B cell (primary cell): ENCODE results near the gene FBXO27. TPM values are rescaled to one million over a fixed set of nuclear protein-coding genes. Genes with fewer than 3 reads are reported as not detected.
A peak's percentile ranks its signal among the peaks of the same experiment; 100 is the strongest.

ENCODE experiments used
- ATAC-seq: fragments of 200-7000 bp; cut with Tn5 transposase; one replicate; pipeline ENCODE4 v1.10.0; 2021; ENCODE audit warnings: low read depth, mild to moderate bottlenecking, moderate number of reproducible peaks, moderate library complexity
- CTCF ChIA-PET: fragments of 350-600 bp; sonication (Branson Sonifier 250); formaldehyde crosslinking; loops from one replicate; lab custom pipeline; 2021; ENCODE audit warnings: antibody characterized with exemption, inconsistent platforms; lab: Charles Lee
- POLR2A ChIA-PET: fragments of 350-600 bp; sonication (Branson Sonifier 250); formaldehyde crosslinking; loops from one replicate; lab custom pipeline; 2021; ENCODE audit warnings: antibody characterized with exemption; lab: Charles Lee
- DNase-seq: peaks from one replicate; pipeline ENCODE4 v3.0.0; 2013
- H2AFZ ChIP-seq: 2 replicates; pipeline ENCODE4 v1.6.1; 2012; ENCODE audit warnings: mild to moderate bottlenecking, low read depth, low read length; ENCODE audit not compliant: insufficient read depth, poor library complexity, severe bottlenecking
- H3K27ac ChIP-seq, 2 donors: 1 replicate in 1 of 2; 2 replicates in 1 of 2; pipeline ENCODE4 v1.5.1; 2012 to 2013; ENCODE audit warnings: low read length in 2 of 2, mild to moderate bottlenecking in 2 of 2, moderate library complexity in 1 of 2
- H3K27me3 ChIP-seq, 4 experiments: fragments of 200-600 bp in 1 of 4; sonication (generic) in 1 of 4; replicated peaks in 1 of 4; 1 replicate in 2 of 4; 2 replicates in 2 of 4; pipeline versions ENCODE4 v1.6.1 to v1.7.0; 2013 to 2016; ENCODE audit warnings: low read length in 3 of 4, mild to moderate bottlenecking in 2 of 4, mixed read lengths in 1 of 4, moderate library complexity in 1 of 4; ENCODE audit not compliant: insufficient read depth in 4 of 4, control insufficient read depth in 3 of 4; ENCODE audit errors: control extremely low read depth in 1 of 4
- H3K36me3 ChIP-seq, 2 experiments: replicated peaks in 1 of 2; 1 replicate in 1 of 2; 2 replicates in 1 of 2; pipeline versions ENCODE4 v1.6.1 to v1.7.1; 2013; ENCODE audit warnings: low read length in 1 of 2; ENCODE audit not compliant: insufficient read depth in 2 of 2, control insufficient read depth in 1 of 2; ENCODE audit errors: control extremely low read depth in 1 of 2, extremely low read depth in 1 of 2
- H3K4me1 ChIP-seq, 2 donors: fragments of 200-600 bp in 1 of 2; sonication (generic) in 1 of 2; 1 replicate in 1 of 2; 2 replicates in 1 of 2; pipeline versions ENCODE4 v1.5.1 to v1.6.1; 2013 to 2017; ENCODE audit warnings: low read length in 2 of 2; ENCODE audit not compliant: control insufficient read depth in 2 of 2, insufficient read depth in 2 of 2
- H3K4me2 ChIP-seq: replicated peaks from 2 replicates; pipeline ENCODE3; 2012; ENCODE audit warnings: mild to moderate bottlenecking, low read depth, low read length; ENCODE audit not compliant: poor library complexity, severe bottlenecking
- H3K4me3 ChIP-seq, 5 experiments: fragments of 200-600 bp in 1 of 5; sonication (generic) in 1 of 5; 1 replicate in 3 of 5; 2 replicates in 2 of 5; pipeline versions ENCODE4 v1.5.1 to v1.7.0; 2011 to 2016; ENCODE audit warnings: low read length in 4 of 5, mild to moderate bottlenecking in 4 of 5, low read depth in 2 of 5, control low read depth in 1 of 5, moderate library complexity in 1 of 5; ENCODE audit not compliant: insufficient read depth in 1 of 5; ENCODE audit errors: control extremely low read depth in 1 of 5, extremely low read depth in 1 of 5
- H3K79me2 ChIP-seq: fragments of 200-600 bp; sonication (generic); one replicate; pipeline ENCODE4 v1.6.0; 2016; ENCODE audit warnings: low read length; ENCODE audit not compliant: control insufficient read depth, insufficient read depth
- H3K9ac ChIP-seq: fragments of 200-600 bp; sonication (generic); 2 replicates; pipeline ENCODE4 v1.6.1; 2017; ENCODE audit warnings: mild to moderate bottlenecking, low read length, moderate library complexity
- H3K9me3 ChIP-seq, 3 donors: one replicate each; pipeline versions ENCODE4 v1.6.1 to v1.7.1; 2013; ENCODE audit warnings: low read length in 2 of 3; ENCODE audit not compliant: control insufficient read depth in 2 of 3, insufficient read depth in 1 of 3; ENCODE audit errors: control extremely low read depth in 1 of 3
- H4K20me1 ChIP-seq: 2 replicates; pipeline ENCODE4 v1.6.0; 2012; ENCODE audit warnings: mild to moderate bottlenecking, low read length; ENCODE audit not compliant: insufficient read depth, control insufficient read depth, poor library complexity, severe bottlenecking
- H3K27ac Mint-ChIP-seq: one replicate; pipeline ENCODE4 v1.8.0; 2021; ENCODE audit warnings: mixed read lengths
- H3K27me3 Mint-ChIP-seq: one replicate; pipeline ENCODE4 v1.8.0; 2021; ENCODE audit warnings: mixed read lengths
- H3K4me1 Mint-ChIP-seq: one replicate; pipeline ENCODE4 v1.8.0; 2021; ENCODE audit warnings: mixed read lengths
- H3K4me3 Mint-ChIP-seq: one replicate; pipeline ENCODE4 v1.8.0; 2021; ENCODE audit warnings: mixed read lengths
- H3K9me3 Mint-ChIP-seq: one replicate; pipeline ENCODE4 v1.8.0; 2022; ENCODE audit warnings: mixed read lengths; ENCODE audit not compliant: insufficient read depth
- CTCF ChIP-seq: fragments of 200-600 bp; IDR thresholded peaks from one replicate; pipeline ENCODE4 v1.8.0; 2022; ENCODE audit warnings: antibody characterized with exemption, mild to moderate bottlenecking
- EZH2 ChIP-seq: IDR thresholded peaks from 2 replicates; pipeline ENCODE4 v1.6.1; 2012; ENCODE audit warnings: borderline replicate concordance, low read depth, mild to moderate bottlenecking, moderate library complexity, low read length; ENCODE audit not compliant: insufficient read depth, poor library complexity, severe bottlenecking
- WGBS: methylation state at CpG from one replicate; pipeline ENCODE4 v1.1.5; 2013; ENCODE audit warnings: missing lambda C conversion rate; ENCODE audit not compliant: insufficient coverage; 5-methylcytosine and 5-hydroxymethylcytosine counted together
- intact Hi-C: fragments of 100-400 bp; cut with micrococcal nuclease; formaldehyde crosslinking; loops from one replicate; pipeline ENCODE4 v1.10.0; 2022
- polyA plus RNA-seq: library from polyadenylated mRNA; depleted of rRNA; stranded (reverse); fragments of >200 nt; gene quantifications from 2 replicates; pipeline ENCODE4 v1.2.3, GENCODE V29; 2012
- total RNA-seq, 2 donors: library from RNA; stranded (reverse); fragments of 120-200 nt in 1 of 2; gene quantifications; 1 replicate in 1 of 2; 2 replicates in 1 of 2; pipeline versions ENCODE4 v1.2.3 to v1.2.4, GENCODE V29; 2013 to 2022

The FBXO27 gene
- total and polyA plus RNA-seq, 2 donors (not counting 1 experiment from before 2014, with no cell fraction given), result 0.12 to 0.18 TPM

DNA sequence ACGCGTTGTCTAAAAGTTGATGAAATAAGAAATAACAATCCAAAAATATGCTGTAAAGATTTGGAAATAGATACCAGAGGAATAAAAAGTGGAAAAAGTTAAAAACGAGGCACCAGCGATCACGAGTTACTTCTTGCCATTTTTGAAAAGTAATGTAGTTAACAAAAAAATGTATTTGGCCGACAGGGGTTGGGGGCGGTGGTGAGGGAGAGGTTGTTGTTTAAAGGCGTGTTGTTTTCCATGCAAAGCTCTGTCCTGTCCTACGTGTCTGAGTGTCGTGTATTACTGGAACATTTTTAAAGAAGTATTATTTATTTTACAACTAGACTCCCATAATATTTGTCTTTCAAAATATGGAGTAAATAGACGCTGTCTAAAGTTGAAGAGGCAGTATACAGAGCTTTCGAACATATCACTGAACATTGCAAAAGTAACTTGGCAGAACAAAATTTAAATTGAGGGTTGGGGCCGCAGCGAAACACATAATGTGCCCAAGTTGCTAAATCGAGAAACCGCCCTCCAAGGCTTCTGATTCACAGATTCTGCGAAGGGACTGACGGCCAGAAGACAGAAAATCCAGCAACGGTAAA is 57.6 kb downstream of the FBXO27 start:
- intact Hi-C loops, result no loop called here
- ATAC-seq (no peak), DNase-seq (no peak)
- WGBS, result 83% methylated on average over 12 of the region's 19 CpGs
- Histone ChIP-seq H3K9me3 (peaks cover 0 to 10% (median 0%) of the 10 kb centered on the region in 3 donors), H3K4me3 (no peak overlapping the region), H3K27ac (no peak overlapping the region), H3K4me1 (peaks cover 0 to 3% of the 10 kb centered on the region in 2 donors), H2AFZ (no peak overlapping the region), H3K9ac (no peak overlapping the region), H4K20me1 (no peaks in the 10 kb centered on the region), H3K79me2 (no peaks in the 10 kb centered on the region), H3K27me3 (peaks cover 0 to 19% (median 12%) of the 10 kb centered on the region in 4 experiments), H3K36me3 (no peaks in the 10 kb centered on the region), H3K4me2 (no peak overlapping the region)
- Mint-ChIP-seq H3K9me3 (no peaks in the 10 kb centered on the region), H3K27ac (no peak overlapping the region), H3K27me3 (peaks cover 36% of the 10 kb centered on the region), H3K4me1 (peaks cover 12% of the 10 kb centered on the region), H3K4me3 (peak overlapping the region; percentile 50)
- ChIA-PET POLR2A (no interaction called here), CTCF (interaction anchor here (0.9 kb wide), 1 partner anchor 15 kb away, joined by 5 read pairs; no protein-coding TSS in a partner anchor)
- TF ChIP-seq EZH2, result no peak
- no peak for TF ChIP-seq CTCF

Other genes with a start within 250 kb of the FBXO27 start
- not detected in 2 replicates for gene LGALS7B, start 243.3 kb downstream of the FBXO27 start, total RNA-seq
- gene LGALS7B, start 243.3 kb downstream of the FBXO27 start, polyA plus RNA-seq, result not detected in 2 replicates
- 6.9 and 8.4 TPM in 2 replicates for gene LGALS4, start 219.6 kb downstream of the FBXO27 start, total RNA-seq
- 5.2 and 5.4 TPM in 2 replicates for gene LGALS4, start 219.6 kb downstream of the FBXO27 start, polyA plus RNA-seq
- 133 and 151 TPM in 2 replicates for gene ECH1, start 200.8 kb downstream of the FBXO27 start, total RNA-seq
- 111 and 144 TPM in 2 replicates for gene ECH1, start 200.8 kb downstream of the FBXO27 start, polyA plus RNA-seq
- gene HNRNPL, start 182.6 kb downstream of the FBXO27 start, total RNA-seq, result 397 and 418 TPM in 2 replicates
- 292 and 444 TPM in 2 replicates for gene HNRNPL, start 182.6 kb downstream of the FBXO27 start, polyA plus RNA-seq
- gene RINL, start 154.3 kb downstream of the FBXO27 start, total RNA-seq, result 66.2 and 67.0 TPM in 2 replicates
- gene RINL, start 154.3 kb downstream of the FBXO27 start, polyA plus RNA-seq, result 66.2 and 113 TPM in 2 replicates
- 41.8 and 42.4 TPM in 2 replicates for gene SIRT2, start 132.9 kb downstream of the FBXO27 start, total RNA-seq
- gene SIRT2, start 132.9 kb downstream of the FBXO27 start, polyA plus RNA-seq, result 57.1 and 65.9 TPM in 2 replicates
- gene NFKBIB, start 132.6 kb downstream of the FBXO27 start, total RNA-seq, result 30.3 and 31.5 TPM in 2 replicates
- gene NFKBIB, start 132.6 kb downstream of the FBXO27 start, polyA plus RNA-seq, result 54.4 and 117 TPM in 2 replicates
- gene CCER2, start 120.4 kb downstream of the FBXO27 start, total RNA-seq, result 0.39 and 1.4 TPM in 2 replicates
- gene CCER2, start 120.4 kb downstream of the FBXO27 start, polyA plus RNA-seq, result 2.2 and 3.2 TPM in 2 replicates
- 32.0 and 38.1 TPM in 2 replicates for gene SARS2, start 101.8 kb downstream of the FBXO27 start, total RNA-seq
- 61.3 and 65.9 TPM in 2 replicates for gene SARS2, start 101.8 kb downstream of the FBXO27 start, polyA plus RNA-seq
- gene MRPS12, start 101.6 kb downstream of the FBXO27 start, total RNA-seq, result 27.0 and 29.2 TPM in 2 replicates
- 21.2 and 30.3 TPM in 2 replicates for gene MRPS12, start 101.6 kb downstream of the FBXO27 start, polyA plus RNA-seq
- gene FBXO17, start 56.8 kb downstream of the FBXO27 start, total RNA-seq, result not detected in 2 replicates
- not detected in 2 replicates for gene FBXO17, start 56.8 kb downstream of the FBXO27 start, polyA plus RNA-seq
- gene ACP7, start 51.8 kb upstream of the FBXO27 start, total RNA-seq, result not detected in 2 replicates
- not detected in 2 replicates for gene ACP7, start 51.8 kb upstream of the FBXO27 start, polyA plus RNA-seq
- gene PAK4, start 93.2 kb upstream of the FBXO27 start, total RNA-seq, result 13.6 and 23.3 TPM in 2 replicates
- gene PAK4, start 93.2 kb upstream of the FBXO27 start, polyA plus RNA-seq, result 12.0 and 13.3 TPM in 2 replicates
- gene NCCRP1, start 164.4 kb upstream of the FBXO27 start, total RNA-seq, result not detected in 2 replicates
- 0.04 and 0.10 TPM in 2 replicates for gene NCCRP1, start 164.4 kb upstream of the FBXO27 start, polyA plus RNA-seq
- not detected in 2 replicates for gene SYCN, start 171.7 kb upstream of the FBXO27 start, total RNA-seq
- gene SYCN, start 171.7 kb upstream of the FBXO27 start, polyA plus RNA-seq, result not detected in 2 replicates
- not detected in 2 replicates for gene IFNL3, start 212.5 kb upstream of the FBXO27 start, total RNA-seq
- not detected in 2 replicates for gene IFNL3, start 212.5 kb upstream of the FBXO27 start, polyA plus RNA-seq
- gene IFNL4, start 216.3 kb upstream of the FBXO27 start, total RNA-seq, result not detected in 2 replicates
- not detected in 2 replicates for gene IFNL4, start 216.3 kb upstream of the FBXO27 start, polyA plus RNA-seq
- not detected in 2 replicates for gene IFNL2, start 235.8 kb upstream of the FBXO27 start, total RNA-seq
- not detected in 2 replicates for gene IFNL2, start 235.8 kb upstream of the FBXO27 start, polyA plus RNA-seq